Activated CD4-positive, alpha-beta T cell treated with anti-CD3 and anti-CD28 coated beads, Interleukin-2, Interleukin-6, amounts not matched to agents 100 ng/mL and 50 ng/mL, durations not matched to agents 16 hours and 8 hours (primary cell): ENCODE data around the gene EIF2S3B.
"Not testable (repeated sequence)": the region's sequence is repeated elsewhere in the genome, so short reads cannot be mapped to it uniquely, and the experiment has no call there.

Experiments
- DNase-seq: peaks from one replicate; pipeline ENCODE4 v3.0.0-alpha.2; 2020

Gene EIF2S3B

DNA sequence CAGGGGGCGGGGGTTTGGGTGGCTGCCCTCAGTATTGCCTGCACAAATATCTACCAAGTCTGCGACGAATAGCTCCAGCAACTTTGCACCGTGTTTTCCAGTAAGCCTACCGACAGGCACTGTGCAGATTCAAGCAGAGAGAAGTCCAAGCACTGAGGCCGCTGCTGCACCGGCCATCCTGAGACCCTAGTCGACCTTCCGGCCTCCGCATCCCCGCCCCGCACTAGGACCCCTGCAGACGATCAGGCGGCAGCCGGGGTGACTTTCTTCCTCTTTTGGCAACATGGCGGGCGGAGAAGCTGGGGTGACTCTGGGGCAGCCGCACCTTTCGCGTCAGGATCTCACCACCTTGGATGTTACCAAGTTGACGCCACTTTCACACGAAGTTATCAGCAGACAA is at the start of gene EIF2S3B:
Gene EIF2S3B (plus strand): TSS at position 271 of the 400 bp plus-strand sequence. CDS start 13 bp downstream, at position 284.
- DNase-seq = no peak

GRCh38 chr12:10456856-10457255 is 48.8 kb upstream of the EIF2S3B start:
- no peak for DNase-seq

- no peak for DNase-seq
Observed at GRCh38 chr12:10457760-10458159, 47.9 kb upstream of the EIF2S3B start.

DNA sequence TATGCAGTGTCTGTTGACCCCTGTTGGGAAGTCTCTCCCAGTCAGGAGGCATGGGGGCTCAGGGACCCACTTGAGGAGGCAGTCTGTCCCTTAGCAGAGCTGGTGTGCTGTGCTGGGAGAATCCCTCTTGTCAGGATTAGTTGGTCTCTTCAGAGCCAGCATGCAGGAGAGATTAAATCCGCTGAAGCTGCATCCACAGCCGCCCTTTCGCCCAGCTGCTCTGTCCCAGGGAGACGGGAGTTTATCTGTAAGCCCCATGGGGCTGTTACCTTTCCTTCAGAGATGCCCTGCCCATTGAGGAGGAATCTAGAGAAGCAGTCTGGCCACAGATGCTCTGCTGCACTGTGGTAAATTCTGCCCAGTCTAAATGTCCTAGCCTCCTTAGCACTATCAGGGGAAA is 39.4 kb upstream of the EIF2S3B start:
- no peak for DNase-seq

GRCh38 chr12:10469701-10470100 is 36.0 kb upstream of the EIF2S3B start:
- DNase-seq = no peak

DNA sequence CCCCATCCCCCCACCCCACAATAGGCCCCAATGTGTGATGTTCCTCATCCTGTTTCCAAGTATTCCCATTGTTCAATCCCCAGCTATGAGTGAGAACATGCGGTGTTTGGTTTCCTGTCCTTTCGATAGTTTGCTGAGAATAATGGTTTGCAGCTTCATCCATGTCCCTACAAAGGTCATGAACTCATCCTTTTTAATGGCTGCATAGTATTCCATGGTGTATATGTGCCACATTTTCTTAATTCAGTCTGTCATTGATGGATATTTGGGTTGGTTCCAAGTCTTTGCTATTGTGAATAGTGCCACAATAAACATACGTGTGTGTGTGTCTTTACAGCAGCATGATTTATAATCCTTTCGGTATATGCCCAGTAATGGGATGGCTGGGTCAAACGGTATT is 32.9 kb upstream of the EIF2S3B start:
- DNase-seq = not testable (repeated sequence)

GRCh38 chr12:10481901-10482300 is 23.8 kb upstream of the EIF2S3B start:
- not testable (repeated sequence) for DNase-seq

DNA sequence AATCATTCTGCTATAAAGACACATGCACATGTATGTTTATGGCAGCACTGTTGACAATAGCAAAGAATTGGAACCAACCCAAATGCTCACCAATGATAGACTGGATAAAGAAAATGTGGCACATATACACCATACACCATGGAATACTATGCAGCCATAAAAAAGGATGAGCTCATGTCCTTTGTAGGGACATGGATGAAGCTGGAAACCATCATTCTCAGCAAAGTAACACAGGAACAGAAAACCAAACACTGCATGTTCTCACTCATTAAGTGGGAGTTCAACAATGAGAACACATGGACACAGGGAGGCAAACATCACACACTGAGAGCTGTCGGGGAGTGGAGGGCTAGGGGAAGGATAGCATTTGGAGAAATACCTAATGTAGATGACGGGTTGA is 18.4 kb upstream of the EIF2S3B start:
- DNase-seq = not testable (repeated sequence)

GRCh38 chr12:10491766-10492165 is 13.9 kb upstream of the EIF2S3B start:
- DNase-seq = no peak

DNA sequence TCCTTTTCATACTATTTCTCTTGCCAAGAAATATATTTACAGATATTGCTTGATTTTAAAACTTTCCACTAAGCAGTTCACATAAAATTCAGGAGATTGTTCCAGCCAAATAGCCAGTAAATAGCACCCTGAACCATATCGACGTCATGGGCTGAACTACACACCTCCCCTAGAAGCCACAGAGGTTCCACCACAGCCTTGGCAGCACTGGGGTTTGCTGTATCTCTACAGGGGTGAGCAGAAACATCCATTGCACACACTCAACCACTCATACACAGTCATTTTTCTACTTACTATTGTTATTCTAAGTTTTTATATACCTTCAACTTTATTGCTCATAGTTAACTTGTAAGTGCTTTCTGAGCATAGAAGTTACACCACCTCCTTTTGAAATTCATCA is 8.1 kb upstream of the EIF2S3B start:
- peak; percentile 3 for DNase-seq

- DNase-seq = no peak
Observed at GRCh38 chr12:10498042-10498441, 7.6 kb upstream of the EIF2S3B start.

DNA sequence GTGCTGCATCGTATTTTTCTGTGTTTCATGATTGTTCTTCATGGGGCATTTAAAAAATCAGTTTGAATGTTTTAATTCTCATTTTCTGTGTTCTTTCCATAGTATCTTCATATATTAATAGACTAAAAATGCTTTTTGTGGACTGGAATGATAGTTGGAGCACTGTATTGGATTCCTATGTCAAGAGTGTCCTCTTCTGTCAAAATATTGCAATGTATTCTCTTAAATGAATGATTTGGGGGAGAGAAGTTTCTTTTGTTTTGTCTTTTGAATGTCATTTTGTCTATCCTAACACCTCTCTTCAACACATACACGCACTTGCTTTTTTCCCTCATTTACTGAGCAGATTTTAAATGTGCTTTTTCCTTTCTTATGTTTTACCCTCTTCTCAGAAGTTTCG is 4.7 kb upstream of the EIF2S3B start:
- DNase-seq = no peak

DNA sequence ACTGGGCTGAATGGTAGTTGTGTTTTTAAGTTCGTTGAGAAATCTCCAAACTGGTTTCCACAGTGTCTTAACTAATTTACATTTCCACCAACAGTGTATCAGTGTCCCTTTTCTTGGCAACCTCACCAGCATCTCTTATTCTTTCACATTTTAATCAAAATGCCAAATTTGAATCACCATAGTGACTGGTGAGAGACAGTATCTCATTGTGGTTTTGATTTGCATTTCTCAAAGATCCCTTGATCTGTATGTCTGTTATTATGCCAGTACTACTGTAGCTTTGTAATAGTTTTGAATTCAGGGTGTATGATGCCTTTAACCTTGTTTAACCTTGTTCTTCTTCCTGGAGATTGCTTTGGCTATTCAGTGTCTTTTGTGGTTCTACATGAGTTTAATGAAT is 2.2 kb upstream of the EIF2S3B start:
- no peak for DNase-seq

- no peak for DNase-seq
Observed at GRCh38 chr12:10511756-10512355, 6.2 kb downstream of the EIF2S3B start.

GRCh38 chr12:10512798-10513197 is 7.1 kb downstream of the EIF2S3B start:
- DNase-seq = no peak

DNA sequence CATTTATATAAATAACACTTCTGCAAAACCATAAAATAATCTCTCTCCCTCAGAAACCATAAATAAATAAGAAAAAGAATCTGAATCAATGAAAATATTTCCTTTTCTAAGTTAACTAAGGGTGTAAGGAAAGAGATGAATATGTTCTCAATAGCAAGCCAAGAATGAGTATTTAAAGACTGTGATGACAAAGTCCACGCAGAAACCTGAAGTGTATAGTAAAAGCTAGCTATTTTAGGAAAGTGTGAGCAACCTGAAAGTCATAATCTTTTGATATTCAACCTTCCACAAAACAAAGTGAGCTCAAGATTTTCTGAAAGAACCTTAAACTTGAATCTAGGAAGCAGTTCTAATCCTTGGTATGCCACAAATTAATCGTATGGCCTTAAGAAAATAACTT is 15.9 kb downstream of the EIF2S3B start:
- DNase-seq = no peak

DNA sequence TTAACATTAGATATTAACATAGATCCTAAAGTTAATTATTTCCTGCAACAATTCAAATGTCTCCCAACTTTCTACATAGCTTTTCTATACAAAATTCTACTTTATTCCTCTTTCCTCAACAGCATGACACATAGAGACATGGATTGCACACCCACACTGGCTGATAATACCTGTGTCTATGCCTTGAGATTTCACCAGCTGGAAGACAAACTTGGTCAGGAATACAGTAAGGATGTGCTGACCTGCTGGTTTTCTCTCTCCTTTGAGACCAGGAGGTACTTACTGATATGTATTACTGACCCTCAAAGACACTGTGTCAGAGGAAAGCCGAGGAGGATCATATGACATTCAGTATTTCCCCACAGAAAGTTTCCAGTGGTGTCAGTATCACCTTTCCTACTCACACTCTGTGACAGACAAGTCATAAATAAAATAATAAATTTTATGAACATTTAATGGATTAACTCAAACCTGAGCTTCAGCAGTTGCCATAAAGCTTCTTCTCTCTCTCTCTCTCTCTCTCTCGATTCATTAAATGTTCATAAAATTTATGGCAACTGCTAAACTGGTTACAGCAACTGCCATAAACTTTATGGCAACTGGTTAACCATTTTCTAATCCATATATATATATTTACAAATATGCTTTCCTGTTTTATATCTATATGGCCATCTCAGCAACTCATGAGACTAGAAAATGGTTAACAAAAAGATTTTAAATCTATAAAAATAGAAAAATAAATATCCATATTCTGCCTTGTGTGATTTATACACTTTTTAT is 22.7 kb downstream of the EIF2S3B start:
- no peak for DNase-seq

GRCh38 chr12:10529603-10530002 is 23.9 kb downstream of the EIF2S3B start:
- DNase-seq = no peak

DNA sequence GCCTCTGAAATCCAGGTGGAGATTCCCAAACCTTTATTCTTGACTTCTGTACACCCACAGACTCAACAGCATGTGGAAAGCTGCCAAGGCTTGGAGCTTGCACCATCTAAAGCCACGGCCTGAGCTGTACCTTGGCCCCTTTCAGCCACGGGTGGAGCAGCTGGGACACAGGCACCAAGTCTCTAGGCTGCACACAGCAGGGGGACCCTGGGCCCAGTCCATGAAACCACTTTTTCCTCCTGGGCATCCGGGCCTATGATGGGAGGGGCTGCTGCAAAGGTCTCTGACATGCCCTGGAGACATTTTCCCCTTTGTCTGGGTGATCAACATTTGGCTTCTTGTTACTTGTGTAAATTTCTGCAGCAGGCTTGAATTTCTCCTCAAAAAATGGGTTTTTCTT is 32.0 kb downstream of the EIF2S3B start:
- DNase-seq = no peak

DNA sequence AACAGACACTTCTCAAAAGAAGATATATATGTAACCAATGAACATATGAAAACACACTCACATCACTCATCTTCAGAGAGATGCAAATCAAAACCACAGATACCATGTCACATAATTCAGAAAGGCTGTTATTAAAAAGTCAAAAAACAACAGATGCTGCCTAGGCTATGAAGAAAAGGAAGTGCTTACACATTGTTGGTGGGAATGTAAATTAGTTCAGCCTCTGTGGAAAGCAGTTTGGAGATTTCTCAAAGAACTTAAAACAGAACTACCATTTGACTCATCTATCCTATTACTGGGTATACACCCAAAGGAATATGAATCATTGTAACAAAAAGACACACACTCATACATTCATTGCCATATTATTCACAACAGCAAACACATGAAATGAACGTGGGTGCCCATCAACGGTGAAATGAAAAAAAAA is 35.1 kb downstream of the EIF2S3B start:
- peak; percentile 69 for DNase-seq

DNA sequence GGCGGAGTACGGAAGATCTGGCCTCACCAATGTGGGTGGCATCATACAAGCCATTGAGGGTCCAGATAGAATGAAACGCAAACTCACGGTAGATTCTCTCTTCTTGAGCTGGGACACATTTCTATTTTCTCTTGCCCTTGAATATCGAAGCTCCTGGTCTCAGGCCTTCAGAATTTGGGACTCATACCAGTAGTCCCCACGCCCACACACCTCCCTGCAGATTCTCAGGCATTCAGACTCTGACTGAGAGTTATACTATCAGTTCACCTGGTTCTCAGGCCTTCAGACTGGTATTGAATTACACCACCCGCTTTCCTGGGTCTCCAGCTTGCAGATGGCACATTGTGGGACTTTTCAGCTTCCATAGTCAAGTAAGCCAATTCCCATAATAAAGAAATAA is 37.8 kb downstream of the EIF2S3B start:
- no peak for DNase-seq

DNA sequence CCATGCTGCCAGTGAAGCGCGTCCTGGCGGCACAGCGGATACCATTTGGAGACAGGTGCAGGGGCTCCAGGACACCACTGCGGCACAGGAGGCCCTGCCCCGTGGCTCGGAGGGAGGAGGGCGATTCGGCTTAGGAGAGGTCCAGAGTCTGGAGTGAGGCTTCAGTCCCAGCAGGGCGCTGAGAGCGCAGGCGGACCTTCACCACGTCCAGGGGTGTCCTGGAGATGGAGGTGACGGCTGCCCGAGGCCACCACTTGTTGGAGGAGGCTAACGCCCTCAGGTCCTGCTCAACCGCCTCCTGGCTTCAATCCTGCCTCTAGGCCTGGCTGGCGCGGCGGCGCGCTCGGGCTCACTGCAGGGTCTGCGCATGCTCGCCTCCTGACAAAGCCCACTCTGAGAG is 45.7 kb downstream of the EIF2S3B start:
- DNase-seq = no peak

DNA sequence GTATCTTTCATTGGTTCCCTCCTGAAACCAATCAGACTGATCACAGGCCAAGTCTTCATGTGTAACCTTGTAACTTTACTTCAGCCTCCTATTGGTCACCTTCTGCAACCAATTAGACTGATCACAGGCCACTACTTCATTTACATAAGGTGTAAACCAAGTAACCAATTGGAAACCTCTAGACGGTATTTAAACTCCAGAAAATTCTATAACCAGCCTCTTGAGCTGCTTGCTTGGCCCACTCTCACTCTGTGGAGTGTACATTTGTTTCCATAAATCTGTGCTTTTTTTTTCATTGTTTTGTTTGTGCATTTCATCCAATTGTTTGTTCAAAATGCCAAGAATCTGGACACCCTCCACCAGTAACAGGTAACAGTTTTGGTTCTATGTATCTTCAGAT is 47.5 kb downstream of the EIF2S3B start:
- DNase-seq = no peak

DNA sequence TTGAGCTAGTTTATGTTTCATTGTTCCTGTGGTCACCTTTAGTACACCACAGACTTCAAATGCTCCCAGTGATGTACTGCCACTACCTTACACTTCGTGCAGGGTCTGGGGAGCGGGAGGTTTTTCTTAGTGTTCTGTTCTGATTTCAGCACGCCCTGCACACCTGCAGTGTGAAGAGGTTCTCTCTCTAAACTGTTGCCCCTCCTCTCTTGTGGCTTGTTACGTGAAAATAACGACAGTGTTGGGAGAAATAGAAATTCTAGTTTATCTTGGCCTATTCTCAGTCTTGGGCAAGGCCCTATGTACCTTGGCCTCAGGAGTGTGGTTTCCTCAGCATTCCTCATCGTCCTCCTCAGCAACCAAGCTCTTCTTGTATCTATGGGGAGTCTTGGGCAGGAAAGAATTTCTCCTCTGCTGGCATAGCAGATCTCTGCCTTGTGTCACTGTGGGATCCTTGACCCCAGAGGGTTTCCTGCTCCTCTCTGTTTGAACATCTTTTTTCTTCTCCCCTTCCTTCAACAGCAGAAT is 48.6 kb downstream of the EIF2S3B start:
- no peak for DNase-seq
